Stimulated activated CD8-positive, alpha-beta memory T cell treated with anti-CD3 and anti-CD28 coated beads, Interleukin-15, amount 100 ng/mL, for 48 hours (primary cell): ENCODE results near the gene MYOG.

Experiments
- DNase-seq, 2 donors: peaks; one replicate each; pipeline ENCODE4 v3.0.0-alpha.2; 2020; ENCODE audit warnings: low read depth in 2 of 2

The MYOG gene

GRCh38 chr1:203085528-203086406 lies at the start of gene MYOG:
Gene MYOG, minus strand, starts transcription at chr1:203086012. Its CDS starts 51 bp downstream, at chr1:203085961.
- DNase-seq: no peak

DNA sequence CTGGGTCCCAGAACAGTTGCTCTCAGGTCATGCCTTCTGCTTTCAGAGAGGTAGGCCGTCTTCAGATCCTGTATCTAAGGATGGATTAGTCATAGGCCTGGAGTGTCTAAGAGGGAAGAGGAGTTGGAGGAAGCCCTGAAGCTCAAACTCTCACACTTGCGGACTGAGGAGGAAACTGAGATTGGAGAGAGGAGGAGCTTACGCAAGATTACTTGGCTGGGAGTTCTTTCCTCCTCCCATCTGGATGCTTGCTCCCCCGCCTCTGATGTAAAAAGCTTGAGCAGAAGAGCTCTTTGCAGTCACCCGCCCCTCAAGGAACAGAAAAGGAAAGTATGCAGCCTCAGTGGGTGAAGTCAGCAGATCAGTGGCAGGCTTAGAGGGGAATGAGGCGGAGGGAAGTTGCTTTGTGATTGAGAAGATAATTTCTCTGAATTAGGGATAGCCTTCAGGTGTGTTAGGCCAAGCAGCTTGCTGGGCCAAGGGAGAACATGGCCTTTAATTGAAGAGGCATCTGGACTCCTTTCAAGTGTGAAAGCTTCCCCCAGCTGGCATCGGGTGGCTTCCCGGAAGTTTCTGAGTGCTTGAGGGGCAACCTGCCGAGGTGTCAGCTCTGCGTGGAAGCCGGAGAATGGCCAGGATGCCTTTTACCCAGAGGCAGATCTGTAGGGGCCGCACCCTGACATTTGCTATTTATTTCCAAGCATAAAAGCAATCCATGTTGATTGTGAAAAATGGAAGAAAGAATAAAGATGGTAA lies 48.3 kb upstream of the MYOG start:
- DNase-seq: no peak

- DNase-seq: no peak
Measured at GRCh38 chr1:203131548-203132200, 45.9 kb upstream of the MYOG start.

- DNase-seq: no peak
Measured at GRCh38 chr1:203130358-203130985, 44.7 kb upstream of the MYOG start.

DNA sequence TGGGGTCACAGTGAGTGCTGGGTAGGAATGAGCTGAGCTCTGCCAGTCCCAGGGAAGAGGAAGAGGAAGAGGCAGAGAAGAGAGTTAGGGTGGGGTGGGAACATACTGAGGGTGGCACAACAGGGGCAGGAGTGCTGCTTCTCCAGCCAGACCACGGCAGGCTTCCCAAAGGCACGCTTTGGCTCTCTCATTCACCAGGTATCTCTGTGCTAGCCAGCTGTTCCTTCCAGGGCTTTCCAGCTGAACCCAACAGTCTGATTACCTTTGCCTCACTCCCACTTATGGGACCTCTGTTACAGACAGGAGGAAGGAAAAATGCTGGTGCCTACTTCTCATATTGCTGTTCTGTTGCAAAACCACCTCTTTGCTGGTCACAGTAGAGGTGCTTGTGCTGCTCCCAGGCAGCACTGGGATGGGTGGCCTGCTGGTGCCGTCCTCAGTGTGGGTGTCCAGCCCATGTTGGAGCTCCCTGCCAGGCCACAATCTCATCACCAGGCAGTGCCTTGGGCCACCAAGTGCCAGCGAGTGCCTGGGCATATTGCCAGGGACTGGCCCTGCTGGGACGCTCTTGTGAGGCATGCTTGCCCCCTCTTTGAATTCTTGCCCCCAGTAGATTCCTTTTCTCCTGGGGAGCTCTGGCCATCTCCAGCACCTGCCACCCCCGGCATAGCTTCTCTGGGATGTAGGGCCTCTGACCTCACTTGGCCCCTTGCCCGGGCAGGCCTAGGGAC lies 43.9 kb upstream of the MYOG start:
- DNase-seq: no peak

DNA sequence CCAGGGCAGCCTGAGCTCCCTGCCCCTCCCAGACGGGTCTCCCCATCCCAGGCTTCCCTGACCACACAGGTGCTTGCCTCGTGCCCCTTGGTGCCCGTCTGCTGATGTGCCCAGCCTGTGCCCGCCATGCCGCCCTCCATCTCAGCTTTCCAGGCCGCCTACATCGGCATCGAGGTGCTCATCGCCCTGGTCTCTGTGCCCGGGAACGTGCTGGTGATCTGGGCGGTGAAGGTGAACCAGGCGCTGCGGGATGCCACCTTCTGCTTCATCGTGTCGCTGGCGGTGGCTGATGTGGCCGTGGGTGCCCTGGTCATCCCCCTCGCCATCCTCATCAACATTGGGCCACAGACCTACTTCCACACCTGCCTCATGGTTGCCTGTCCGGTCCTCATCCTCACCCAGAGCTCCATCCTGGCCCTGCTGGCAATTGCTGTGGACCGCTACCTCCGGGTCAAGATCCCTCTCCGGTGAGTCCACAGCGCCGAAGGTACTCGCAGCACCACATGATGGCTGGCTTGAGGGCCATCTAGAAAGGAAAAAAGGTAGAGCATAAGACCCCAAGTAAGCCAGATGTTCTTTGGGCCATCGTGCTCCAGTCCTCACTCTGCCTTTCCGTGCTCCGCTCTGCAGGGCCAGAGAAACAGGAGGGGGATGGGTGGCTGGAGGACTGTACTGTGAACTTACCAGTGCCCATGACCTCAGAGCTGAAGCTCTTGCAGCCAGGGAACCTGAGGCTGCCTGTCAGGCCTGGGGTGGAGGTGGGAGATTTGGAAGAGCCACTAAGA lies 43.1 kb upstream of the MYOG start:
- DNase-seq: no peak

- DNase-seq: no peak
Measured at GRCh38 chr1:203128431-203128715, 42.6 kb upstream of the MYOG start.

GRCh38 chr1:203127666-203128430 lies 42.0 kb upstream of the MYOG start, which contains the start of gene ADORA1:
Gene ADORA1, plus strand, starts transcription at chr1:203127726. Its CDS starts 1,116 bp downstream, at chr1:203128842.
- DNase-seq: no peak

DNA sequence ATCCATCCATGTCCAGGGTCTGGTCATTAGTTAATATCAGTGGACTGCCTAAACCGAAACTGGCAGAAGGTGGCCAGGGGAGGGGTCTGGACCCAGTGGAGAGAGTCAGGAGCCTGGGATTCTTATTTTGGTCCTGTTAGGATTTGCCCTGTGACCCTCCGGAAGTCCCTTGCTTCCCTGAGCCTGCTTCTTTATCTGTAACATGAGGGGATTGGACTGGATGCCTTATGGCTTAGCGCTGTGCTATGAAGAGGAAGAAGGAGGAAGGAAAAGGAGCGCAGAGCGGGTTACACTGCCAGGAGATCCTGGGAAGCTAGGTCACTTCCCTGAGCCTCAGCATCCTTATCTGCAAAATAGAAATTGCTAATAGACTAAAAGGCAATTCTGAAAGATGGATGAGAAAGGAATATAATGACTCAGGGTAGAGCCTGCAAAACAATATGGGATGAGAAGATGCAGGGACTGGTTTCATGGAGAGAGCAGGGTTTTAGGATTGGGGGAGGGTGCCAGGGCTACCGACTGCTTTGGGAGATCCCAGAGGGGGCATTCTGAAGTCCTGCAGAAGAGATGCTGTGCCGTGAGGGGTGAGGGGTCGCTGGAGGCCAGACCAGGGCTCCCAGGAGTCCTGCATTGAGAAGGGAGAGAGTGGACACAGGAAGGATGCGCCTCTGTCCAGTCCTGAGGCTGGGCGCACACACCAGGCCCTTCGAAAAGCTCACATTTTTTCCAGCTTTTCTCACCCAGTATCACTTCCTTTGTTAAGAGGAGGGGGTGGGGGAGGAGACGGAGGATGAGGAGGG lies 41.3 kb upstream of the MYOG start:
- no peak for DNase-seq

GRCh38 chr1:203126151-203126865 lies 40.5 kb upstream of the MYOG start:
- no peak for DNase-seq

DNA sequence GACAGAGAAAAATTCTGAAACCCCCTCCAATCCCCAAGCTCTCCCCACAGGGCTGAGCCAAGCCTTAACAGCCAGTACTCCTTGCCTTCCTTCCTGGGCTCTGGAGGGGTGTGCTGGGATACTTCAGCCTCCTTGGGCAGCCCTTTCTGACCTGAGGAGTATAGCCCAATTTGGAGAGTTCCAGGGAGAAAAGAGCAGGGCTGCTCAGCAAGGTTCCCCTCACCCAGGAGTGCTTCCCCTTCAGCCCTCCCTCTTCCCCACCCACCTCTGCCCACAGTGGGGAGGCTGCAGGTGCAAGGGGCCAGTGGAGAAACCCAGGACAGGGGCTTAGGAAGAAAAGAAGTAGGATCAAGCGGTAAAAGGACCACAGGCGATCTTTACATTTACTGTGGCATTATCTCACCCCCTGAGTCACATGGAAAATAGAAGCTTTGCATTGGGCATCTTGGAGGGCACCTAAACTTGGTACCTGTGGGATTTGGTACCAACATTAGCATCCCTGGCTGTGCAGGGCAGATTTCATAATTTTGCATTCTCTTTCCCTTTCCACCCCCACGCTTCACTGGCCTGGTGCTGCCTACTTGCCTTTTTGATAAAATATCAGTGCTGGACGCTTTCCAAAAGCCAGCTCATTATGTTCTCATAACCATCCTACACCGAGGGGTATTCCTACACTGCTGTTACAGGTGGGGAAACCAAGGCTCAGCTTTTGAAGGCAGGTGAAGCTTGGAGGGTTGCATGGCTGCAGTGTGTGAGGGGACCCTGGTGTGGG lies 38.9 kb upstream of the MYOG start:
- DNase-seq: no peak

DNA sequence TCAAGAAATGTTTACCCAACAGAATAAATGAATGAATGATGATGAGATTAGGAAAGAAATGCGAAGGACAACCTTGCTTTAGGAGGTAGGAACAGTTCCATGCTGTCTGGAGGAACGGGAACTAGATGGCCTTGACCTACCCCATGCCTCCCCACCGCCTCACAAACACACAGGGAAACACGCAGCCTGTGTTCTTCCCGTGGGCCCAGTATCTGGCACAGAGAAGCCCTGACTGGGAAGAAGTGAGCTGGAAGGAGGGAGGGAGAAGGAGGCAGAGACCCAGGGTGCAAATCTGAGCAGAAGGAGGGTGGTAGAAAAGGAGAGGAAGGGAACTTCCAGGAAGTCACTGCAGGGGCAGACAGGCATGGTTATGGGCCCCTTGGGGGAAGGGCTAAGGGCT lies 38.2 kb upstream of the MYOG start:
- no peak for DNase-seq

GRCh38 chr1:203122159-203122558 lies 36.3 kb upstream of the MYOG start:
- no peak for DNase-seq

- no peak for DNase-seq
Measured at GRCh38 chr1:203121186-203122015, 35.6 kb upstream of the MYOG start.

- DNase-seq: no peak
Measured at GRCh38 chr1:203120325-203121153, 34.7 kb upstream of the MYOG start.
